HG03439 (cell line): ENCODE results near the gene MAP2K3.

ENCODE experiments used
- ATAC-seq: cut with Tn5 transposase; IDR thresholded peaks from one replicate; pipeline ENCODE4 v1.9.1; 2021; ENCODE audit warnings: mild to moderate bottlenecking, moderate library complexity; ENCODE audit not compliant: unreplicated experiment

MAP2K3 gene

GRCh38 chr17:21284319-21285163, at the start of gene MAP2K3:
Gene MAP2K3, plus strand, starts transcription at chr17:21284711. Its CDS starts 210 bp downstream, at chr17:21284921.
- peak; percentile 74 for ATAC-seq

GRCh38 chr17:21235921-21236320, 48.6 kb upstream of the MAP2K3 start:
- ATAC-seq = no peak

- ATAC-seq = no peak
These were observed 44.7 kb upstream of the MAP2K3 start for GRCh38 chr17:21239680-21240368.

- ATAC-seq = no peak
These were observed 44.0 kb upstream of the MAP2K3 start for GRCh38 chr17:21240369-21241055.

- ATAC-seq = no peak
These were observed 42.9 kb upstream of the MAP2K3 start for GRCh38 chr17:21241564-21241963.

- no peak for ATAC-seq
These were observed 42.3 kb upstream of the MAP2K3 start for GRCh38 chr17:21242026-21242697.

GRCh38 chr17:21242780-21243515, 41.6 kb upstream of the MAP2K3 start:
- no peak for ATAC-seq

- ATAC-seq = no peak
These were observed 40.8 kb upstream of the MAP2K3 start for GRCh38 chr17:21243516-21244303.

GRCh38 chr17:21245639-21246084, 38.8 kb upstream of the MAP2K3 start:
- no peak for ATAC-seq

GRCh38 chr17:21246698-21247097, 37.8 kb upstream of the MAP2K3 start:
- no peak for ATAC-seq

GRCh38 chr17:21247552-21248258, 36.8 kb upstream of the MAP2K3 start:
- ATAC-seq = no peak

- no peak for ATAC-seq
These were observed 36.0 kb upstream of the MAP2K3 start for GRCh38 chr17:21248500-21248899.

GRCh38 chr17:21249086-21249795, 35.3 kb upstream of the MAP2K3 start:
- ATAC-seq = no peak

- ATAC-seq = no peak
These were observed 34.4 kb upstream of the MAP2K3 start for GRCh38 chr17:21249920-21250703.

- no peak for ATAC-seq
These were observed 33.7 kb upstream of the MAP2K3 start for GRCh38 chr17:21250854-21251253.

GRCh38 chr17:21251337-21252010, 33.0 kb upstream of the MAP2K3 start:
- ATAC-seq = no peak

- ATAC-seq = no peak
These were observed 32.2 kb upstream of the MAP2K3 start for GRCh38 chr17:21252289-21252795.
